Vagina (tissue), 2 donors: ENCODE measurements around the gene TLR1.

Source experiments
- CTCF ChIP-seq, 3 experiments: fragments of 450-650 bp in 2 of 3; fragments of 200-600 bp in 1 of 3; sonication (generic) in 1 of 3; IDR thresholded peaks; one replicate each; pipeline ENCODE4 v1.5.1; 2017 to 2019; ENCODE audit warnings: antibody characterized with exemption in 3 of 3, mild to moderate bottlenecking in 2 of 3, moderate library complexity in 2 of 3
- POLR2A ChIP-seq, 2 donors: fragments of 450-650 bp; IDR thresholded peaks; one replicate each; pipeline ENCODE4 v1.6.1; 2017; ENCODE audit warnings: antibody characterized with exemption in 2 of 2, mild to moderate bottlenecking in 2 of 2, moderate library complexity in 2 of 2
- POLR2AphosphoS5 ChIP-seq, 2 donors: sonication (generic); formaldehyde crosslinking; IDR thresholded peaks; one replicate each; pipeline ENCODE4 v1.9.0; 2017; ENCODE audit warnings: antibody characterized with exemption in 2 of 2, mild to moderate bottlenecking in 2 of 2, low read depth in 1 of 2; ENCODE audit not compliant: insufficient read depth in 1 of 2

GRCh38 chr4:38765382-38765781, 39.2 kb downstream of the TLR1 start:
- TF ChIP-seq CTCF (IDR thresholded peaks at IDR 0.05), result no peak
- TF ChIP-seq POLR2A (IDR thresholded peaks at IDR 0.05), result no peak
- TF ChIP-seq POLR2AphosphoS5 (IDR thresholded peaks at IDR 0.05; ENCODE audit: insufficient read depth in 1 of 2, low read depth in 1 of 2), result no peak
